Gastroesophageal sphincter (tissue), 4 donors: ENCODE data around the gene AKAP12. TPM values are rescaled to one million over a fixed set of nuclear protein-coding genes. Genes with fewer than 3 reads are reported as not detected.

ENCODE experiments used
- ATAC-seq: fragments of 150-250 bp; one replicate; pipeline ENCODE4 v1.9.1; 2016; ENCODE audit warnings: mild to moderate bottlenecking, moderate library complexity
- H3K27ac ChIP-seq, 4 donors: fragments of 200-600 bp; sonication (generic) in 3 of 4; 1 replicate in 3 of 4; 2 replicates in 1 of 4; pipeline ENCODE4 v1.5.1; 2016 to 2019
- H3K27me3 ChIP-seq: fragments of 200-600 bp; sonication (generic); one replicate; pipeline ENCODE4 v1.5.1; 2019
- H3K36me3 ChIP-seq, 2 donors: fragments of 200-600 bp; sonication (generic); one replicate each; pipeline ENCODE4 v1.5.1; 2019; ENCODE audit warnings: control low read depth in 1 of 2
- H3K4me1 ChIP-seq, 3 donors: fragments of 200-600 bp; sonication (generic); 1 replicate in 2 of 3; 2 replicates in 1 of 3; pipeline ENCODE4 v1.5.1; 2016 to 2019; ENCODE audit warnings: control low read depth in 2 of 3
- H3K4me3 ChIP-seq, 2 donors: fragments of 200-600 bp; sonication (generic); one replicate each; pipeline ENCODE4 v1.5.1; 2019; ENCODE audit warnings: mild to moderate bottlenecking in 1 of 2, moderate library complexity in 1 of 2
- H3K9me3 ChIP-seq, 3 donors: fragments of 200-600 bp; sonication (generic); one replicate each; pipeline ENCODE4 v1.5.1; 2017 to 2019; ENCODE audit warnings: control low read depth in 2 of 3
- CTCF ChIP-seq, 4 experiments: fragments of 200-600 bp in 2 of 4; fragments of 450-650 bp in 2 of 4; sonication (generic) in 1 of 4; IDR thresholded peaks; one replicate each; pipeline ENCODE4 v1.5.1; 2017 to 2019; ENCODE audit warnings: antibody characterized with exemption in 4 of 4, mild to moderate bottlenecking in 2 of 4, moderate library complexity in 2 of 4
- EP300 ChIP-seq: sonication (generic); formaldehyde crosslinking; IDR thresholded peaks from one replicate; pipeline ENCODE4 v1.6.1; 2017; ENCODE audit warnings: antibody characterized with exemption, mild to moderate bottlenecking
- POLR2A ChIP-seq, 2 donors: fragments of 450-650 bp; IDR thresholded peaks; one replicate each; pipeline ENCODE4 v1.6.1; 2017; ENCODE audit warnings: antibody characterized with exemption in 2 of 2, mild to moderate bottlenecking in 2 of 2, moderate library complexity in 1 of 2
- POLR2AphosphoS5 ChIP-seq: sonication (generic); formaldehyde crosslinking; IDR thresholded peaks from one replicate; pipeline ENCODE4 v1.6.1; 2017; ENCODE audit warnings: antibody characterized with exemption
- WGBS, 2 donors: methylation state at CpG; one replicate each; pipeline ENCODE4 v1.1.5; 2018; ENCODE audit warnings: low coverage in 1 of 2; 5-methylcytosine and 5-hydroxymethylcytosine counted together
- total RNA-seq, 4 donors: library from RNA; depleted of rRNA; stranded (reverse); fragments of >200 nt; gene quantifications; one replicate each; pipeline ENCODE4 v1.1.0, GENCODE V29; 2016

Gene AKAP12
- total RNA-seq, 4 donors from 2014 or later, result 150 to 245 (median 185) TPM

- peak; percentile 93 for ATAC-seq
- TF ChIP-seq POLR2AphosphoS5, result peak; percentile 94
- no peak for TF ChIP-seq EP300
- TF ChIP-seq CTCF (IDR thresholded peaks at IDR 0.05), result peak; percentile 98
Observed at GRCh38 chr6:151323791-151324487, 84.2 kb downstream of the AKAP12 start.

GRCh38 chr6:151324488-151324825 is 84.7 kb downstream of the AKAP12 start:
- TF ChIP-seq CTCF (IDR thresholded peaks at IDR 0.05) (no peak), EP300 (no peak), POLR2A (IDR thresholded peaks at IDR 0.05) (no peak), POLR2AphosphoS5 (no peak)
- H3K9me3 ChIP-seq, result no peaks in the 10 kb centered on the region
- H3K4me1 ChIP-seq, result peaks cover 0 to 36% (median 16%) of the 10 kb centered on the region in 3 donors
- H3K27me3 ChIP-seq, result no peaks in the 10 kb centered on the region
- no peak for ATAC-seq
- 35 to 46% methylated on average over 3 to 4 of the region's 6 CpGs for WGBS, 2 donors
- no peaks in the 10 kb centered on the region for H3K36me3 ChIP-seq
- peak overlapping the region in 3 of 4 donors; percentile 73 to 87 (median 80) for H3K27ac ChIP-seq
- no peak overlapping the region for H3K4me3 ChIP-seq

More at GRCh38 chr6:151323791-151324487, 84.2 kb downstream of the AKAP12 start:
- H3K4me1 ChIP-seq, result peaks cover 0 to 36% (median 16%) of the 10 kb centered on the region in 3 donors
- no peaks in the 10 kb centered on the region for H3K36me3 ChIP-seq
- WGBS, 2 donors, result 15% methylated on average over 7 of the region's 12 CpGs; no CpG with 5 or more reads in 1 of the 2 donors
- H3K4me3 ChIP-seq, result no peak overlapping the region
- H3K27me3 ChIP-seq, result no peaks in the 10 kb centered on the region
- H3K9me3 ChIP-seq, result no peaks in the 10 kb centered on the region
- peak overlapping the region in 3 of 4 donors; percentile 73 to 87 (median 80) for H3K27ac ChIP-seq

- no peaks in the 10 kb centered on the region for H3K27me3 ChIP-seq
- TF ChIP-seq POLR2AphosphoS5 (peak; percentile 51), EP300 (no peak)
- 2% methylated on average over 21 of the region's 46 CpGs; no CpG with 5 or more reads in 1 of the 2 donors for WGBS, 2 donors
- H3K27ac ChIP-seq, result peak overlapping the region; percentile 32 to 87 (median 81)
- ATAC-seq, result peak; percentile 73
- H3K9me3 ChIP-seq, result no peaks in the 10 kb centered on the region
- H3K4me1 ChIP-seq, result peaks cover 0 to 41% (median 16%) of the 10 kb centered on the region in 3 donors
- H3K36me3 ChIP-seq, result no peaks in the 10 kb centered on the region
- H3K4me3 ChIP-seq, result peak overlapping the region; percentile 57 to 68
Observed at GRCh38 chr6:151325075-151326050, 85.6 kb downstream of the AKAP12 start.

GRCh38 chr6:151326116-151326825 is 86.5 kb downstream of the AKAP12 start:
- Histone ChIP-seq H3K36me3 (no peaks in the 10 kb centered on the region), H3K4me3 (peak overlapping the region; percentile 57 to 68), H3K27ac (peak overlapping the region; percentile 32 to 87 (median 81)), H3K9me3 (no peaks in the 10 kb centered on the region), H3K27me3 (no peaks in the 10 kb centered on the region), H3K4me1 (peaks cover 0 to 46% (median 16%) of the 10 kb centered on the region in 3 donors)
- no peak for TF ChIP-seq POLR2AphosphoS5
- no peak for TF ChIP-seq EP300
- TF ChIP-seq POLR2A (IDR thresholded peaks at IDR 0.05), result no peak
- no peak for TF ChIP-seq CTCF (IDR thresholded peaks at IDR 0.05)
- no peak for ATAC-seq
- 36 to 40% methylated on average over 5 to 8 of the region's 8 CpGs for WGBS, 2 donors

- H3K27me3 ChIP-seq, result no peaks in the 10 kb centered on the region
- ATAC-seq, result no peak
- H3K9me3 ChIP-seq, result no peaks in the 10 kb centered on the region
- TF ChIP-seq POLR2AphosphoS5, result no peak
- no peak for TF ChIP-seq CTCF (IDR thresholded peaks at IDR 0.05)
- TF ChIP-seq EP300, result no peak
- TF ChIP-seq POLR2A (IDR thresholded peaks at IDR 0.05), result no peak
- H3K4me1 ChIP-seq, result peaks cover 0 to 49% (median 16%) of the 10 kb centered on the region in 3 donors
- no peaks in the 10 kb centered on the region for H3K36me3 ChIP-seq
- H3K27ac ChIP-seq, result no peak overlapping the region
- WGBS, 2 donors, result 52 to 68% methylated on average over 3 to 4 of the region's 4 CpGs
- no peak overlapping the region for H3K4me3 ChIP-seq
Observed at GRCh38 chr6:151327101-151327500, 87.3 kb downstream of the AKAP12 start.
